ENCODE results near the gene ARSK.

ARSK gene

DNA sequence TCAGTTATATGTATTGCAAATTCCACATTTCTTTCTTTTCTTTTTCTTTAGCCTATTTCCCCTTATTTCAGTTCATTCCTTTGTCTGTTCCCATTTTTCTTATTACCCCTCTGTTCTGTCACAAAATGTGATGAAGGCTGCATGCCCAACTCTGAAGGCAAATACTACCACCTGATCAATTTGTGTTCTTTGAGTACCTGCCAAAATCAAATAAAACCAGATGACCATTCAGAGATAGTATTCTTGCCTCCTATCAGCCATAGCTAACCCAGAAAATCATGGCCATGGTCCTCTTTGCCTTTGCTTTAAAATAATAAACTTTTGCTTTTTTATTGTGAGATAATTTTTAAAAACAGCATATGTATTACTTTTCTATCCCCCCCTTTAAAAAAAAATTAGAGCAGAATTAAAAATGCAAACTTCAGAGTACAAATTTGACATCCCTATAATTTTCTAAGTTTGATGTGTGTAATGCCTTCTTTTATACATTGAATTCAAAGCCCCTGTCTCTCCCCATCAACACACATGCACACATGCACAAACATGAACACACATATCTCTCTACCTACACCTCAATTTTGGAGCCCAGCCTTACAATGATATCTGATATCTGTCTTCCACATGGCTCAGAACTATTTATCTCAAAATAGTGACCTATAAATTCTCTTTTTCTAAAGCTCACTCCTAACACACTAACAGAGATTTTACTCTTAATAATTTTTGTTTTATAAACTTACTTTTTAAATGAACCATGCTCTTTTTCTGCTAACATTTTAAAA, 95.1 kb downstream of the ARSK start:
- no peak for DNase-seq

DNA sequence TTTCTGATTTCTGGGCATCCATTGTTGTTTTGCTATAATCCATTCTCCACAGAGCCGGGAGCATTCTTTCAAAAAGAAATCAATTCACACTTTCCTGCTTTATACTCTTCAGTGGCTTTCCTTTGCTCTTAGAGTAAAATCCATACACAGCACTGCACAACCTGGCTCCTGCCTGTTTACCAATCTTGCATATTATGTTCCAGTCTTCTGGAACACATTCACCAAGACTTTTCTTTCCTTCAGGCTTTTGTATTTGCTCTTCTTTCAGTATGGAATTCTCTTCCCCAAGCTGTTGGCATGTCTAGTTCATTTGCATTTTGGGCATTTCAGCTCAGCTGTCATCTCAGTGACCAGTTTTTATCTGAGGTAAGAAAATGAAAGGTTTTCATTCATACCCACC, 97.9 kb downstream of the ARSK start:
- no peak for DNase-seq

DNA sequence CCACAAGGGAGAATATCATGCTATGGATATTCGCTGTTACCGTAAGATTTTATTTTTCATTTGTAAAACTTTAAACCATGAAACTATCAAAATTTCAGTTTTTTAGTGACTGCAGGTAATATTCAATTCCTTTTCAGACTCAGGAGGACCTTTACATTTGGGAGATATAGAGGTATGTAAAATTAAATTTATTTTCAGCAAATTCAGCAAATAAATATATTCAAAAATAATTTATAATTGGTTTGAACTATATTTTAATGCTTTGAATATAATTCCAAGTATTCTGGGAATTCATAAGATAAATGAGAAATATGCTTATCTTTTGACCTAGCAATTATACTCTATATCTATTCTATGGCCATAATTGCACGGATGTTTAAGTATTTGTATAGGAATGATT, 99.3 kb downstream of the ARSK start:
- DNase-seq = no peak
